ENCODE results near the gene CBLC. TPM values are rescaled to one million over a fixed set of nuclear protein-coding genes. Genes with fewer than 3 reads are reported as not detected.

The CBLC gene
- total RNA-seq, 4 donors from 2014 or later = 0.93 to 1.0 TPM; not detected in 2

Small RNAs within 50 kb of the gene (small RNA-seq; reads per million reads assigned to genes)
- gene RF00156 = 0 reads per million in 4 donors

Other genes starting within 250 kb of the CBLC start
- gene CEACAM20, start 248.2 kb upstream of the CBLC start, total RNA-seq = not detected
- not detected for gene IGSF23, start 164.3 kb upstream of the CBLC start, total RNA-seq
- gene PVR, start 134.0 kb upstream of the CBLC start, total RNA-seq = 10 to 100 TPM; 27.1 to 58.5 (median 33.4) TPM
- 1 to 10 TPM in 3 of 4 donors, under 1 TPM in 1; 0.82 to 5.2 (median 3.5) TPM for gene CEACAM19, start 106.4 kb upstream of the CBLC start, total RNA-seq
- gene CEACAM16, start 78.7 kb upstream of the CBLC start, total RNA-seq = not detected
- gene BCL3, start 29.2 kb upstream of the CBLC start, total RNA-seq = 10 to 100 TPM; 13.2 to 37.7 (median 16.4) TPM
- gene BCAM, start 31.2 kb downstream of the CBLC start, total RNA-seq = 10 to 100 TPM; 24.1 to 52.7 (median 36.9) TPM
- gene NECTIN2, start 68.4 kb downstream of the CBLC start, total RNA-seq = 10 to 100 TPM; 27.6 to 47.8 (median 41.6) TPM
- 10 to 100 TPM; 30.7 to 41.2 (median 33.7) TPM for gene TOMM40, start 113.4 kb downstream of the CBLC start, total RNA-seq
- 10 to 100 TPM in 3 of 4 donors, 1 to 10 TPM in 1; 7.8 to 44.4 (median 31.7) TPM for gene APOE, start 127.9 kb downstream of the CBLC start, total RNA-seq
- gene APOC1, start 136.7 kb downstream of the CBLC start, total RNA-seq = 1 to 10 TPM in 2 of 4 donors, not detected in 2; 2.2 to 4.8 TPM
- gene APOC4, start 164.3 kb downstream of the CBLC start, total RNA-seq = not detected
- not detected for gene APOC2, start 168.2 kb downstream of the CBLC start, total RNA-seq
- gene CLPTM1, start 177.5 kb downstream of the CBLC start, total RNA-seq = 10 to 100 TPM; 41.7 to 76.3 (median 43.2) TPM
- 1 to 10 TPM; 4.0 to 9.2 (median 6.0) TPM for gene RELB, start 223.6 kb downstream of the CBLC start, total RNA-seq